Activated CD4-positive, CD25-positive, alpha-beta regulatory T cell treated with anti-CD3 and anti-CD28 coated beads, Interleukin-2, amount 50 U/mL, for 72 hours (primary cell): Measurements from ENCODE around the gene FGD4.

Experiments used
- DNase-seq: peaks from one replicate; pipeline ENCODE4 v3.0.0; 2021

Gene FGD4

DNA sequence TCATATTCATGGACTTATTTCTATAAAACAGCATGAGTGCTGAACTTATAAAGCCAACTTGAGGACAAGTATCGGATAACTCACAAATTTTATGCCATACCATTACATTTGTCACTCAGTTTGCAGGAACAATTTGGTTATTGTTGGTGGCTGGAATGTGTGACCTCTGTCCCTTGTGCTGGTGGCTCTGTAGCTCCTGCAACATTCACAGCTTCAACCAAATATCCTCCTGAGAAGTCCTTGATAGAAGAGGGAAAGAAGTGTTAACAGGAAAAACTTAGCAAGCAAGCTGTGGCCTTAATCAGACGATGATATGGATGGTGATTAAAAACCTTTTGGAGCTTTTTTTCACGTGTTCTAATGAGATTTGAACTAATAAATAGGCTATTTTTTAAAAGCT is 218.8 kb downstream of the FGD4 start:
- DNase-seq, result no peak

GRCh38 chr12:32627976-32628375 is 228.6 kb downstream of the FGD4 start:
- no peak for DNase-seq

- DNase-seq, result no peak
Measured at GRCh38 chr12:32641287-32641901, 242.0 kb downstream of the FGD4 start.

- no peak for DNase-seq
Measured at GRCh38 chr12:32644431-32644830, 245.1 kb downstream of the FGD4 start.

- DNase-seq, result no peak
Measured at GRCh38 chr12:32647275-32647674, 247.9 kb downstream of the FGD4 start.

DNA sequence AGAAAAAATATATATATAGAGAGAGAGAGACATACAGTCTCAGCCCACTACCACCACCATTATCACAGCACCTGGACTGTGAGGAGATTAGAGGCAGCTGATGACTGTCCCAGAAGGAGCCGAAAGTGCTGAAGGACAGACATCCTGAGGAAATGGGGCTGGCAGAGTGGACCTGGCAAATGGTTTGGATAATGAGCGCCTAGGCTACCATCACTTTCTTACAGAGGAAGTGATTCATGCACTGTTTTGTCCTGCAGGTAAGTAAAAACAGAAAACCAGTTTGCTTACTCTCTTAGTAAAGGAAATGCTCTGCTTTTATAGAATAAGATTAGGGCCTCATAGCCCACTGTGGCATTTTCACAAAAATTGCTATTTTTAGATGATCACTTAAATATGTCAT is 251.2 kb downstream of the FGD4 start:
- no peak for DNase-seq

DNA sequence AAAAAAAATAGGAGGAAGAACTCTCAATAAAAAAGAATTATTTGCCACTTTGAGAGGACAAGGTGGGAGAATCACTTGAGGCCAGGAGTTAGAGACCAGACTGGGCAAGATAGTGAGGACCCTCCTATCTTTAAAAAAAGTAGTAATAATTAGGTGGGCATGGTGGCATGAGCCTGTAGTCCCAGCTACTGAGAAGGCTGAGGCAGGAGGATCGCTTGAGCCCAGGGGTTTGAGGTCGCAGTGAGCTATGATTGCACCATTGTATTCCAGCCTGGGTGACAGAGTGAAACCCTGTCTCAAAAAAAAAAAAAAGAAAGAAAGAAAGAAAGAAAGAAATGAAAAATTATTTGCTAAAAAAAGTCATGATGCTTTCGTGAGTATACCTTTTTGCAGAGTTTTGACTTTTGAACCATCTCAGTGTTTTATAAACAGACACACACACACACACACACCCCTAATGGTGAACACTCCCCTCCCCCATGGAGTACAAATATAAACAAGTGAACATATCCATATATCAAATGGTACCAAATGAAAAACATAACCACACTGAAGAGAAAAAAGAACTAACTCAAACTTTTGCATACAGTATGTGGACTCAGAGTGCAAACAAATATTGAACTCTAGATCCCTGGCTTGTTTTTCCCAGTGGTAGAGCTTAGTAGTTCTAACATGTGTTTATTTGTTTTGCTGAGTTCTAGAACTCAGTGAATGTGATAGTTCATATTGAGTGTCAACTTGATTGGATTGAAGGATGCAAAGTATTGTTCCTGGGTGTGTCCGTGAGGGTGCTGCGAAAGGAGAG is 252.0 kb downstream of the FGD4 start:
- no peak for DNase-seq

DNA sequence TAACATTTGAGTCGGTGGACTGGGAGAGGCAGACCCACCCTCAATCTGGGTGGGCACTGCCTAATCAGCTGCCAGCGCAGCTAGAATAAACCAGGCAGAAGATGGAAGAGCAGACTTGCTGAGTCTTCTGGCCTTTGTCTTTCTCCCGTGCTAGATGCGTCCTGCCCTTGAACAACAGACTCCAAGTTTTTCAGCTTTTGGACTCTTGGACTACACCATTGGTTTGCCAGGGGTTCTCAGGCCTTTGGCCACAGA is 252.5 kb downstream of the FGD4 start:
- no peak for DNase-seq

GRCh38 chr12:32659908-32660440 is 260.6 kb downstream of the FGD4 start:
- no peak for DNase-seq

DNA sequence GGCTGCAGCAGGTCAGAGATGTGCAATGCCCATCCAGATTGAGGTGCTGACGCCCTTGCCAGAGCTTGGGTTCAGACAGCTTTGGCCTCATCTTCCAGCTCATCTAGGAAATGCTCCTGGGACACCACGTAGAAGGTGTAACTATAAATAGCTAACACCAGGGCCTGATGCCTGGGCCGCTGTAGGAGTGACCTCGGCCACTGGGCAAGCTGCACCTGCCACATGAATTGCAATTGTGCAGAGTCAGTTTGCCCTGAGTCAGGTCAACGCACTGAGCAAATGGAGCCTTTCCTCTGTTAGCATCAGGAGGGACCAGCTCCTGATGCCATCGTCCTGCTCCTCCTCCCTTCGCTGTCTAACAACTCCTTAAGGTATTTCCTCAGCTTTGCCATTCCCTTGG is 262.3 kb downstream of the FGD4 start:
- no peak for DNase-seq

- no peak for DNase-seq
Measured at GRCh38 chr12:32662665-32663064, 263.3 kb downstream of the FGD4 start.

GRCh38 chr12:32666018-32666417 is 266.7 kb downstream of the FGD4 start:
- DNase-seq, result no peak

- no peak for DNase-seq
Measured at GRCh38 chr12:32669584-32669983, 270.2 kb downstream of the FGD4 start.

DNA sequence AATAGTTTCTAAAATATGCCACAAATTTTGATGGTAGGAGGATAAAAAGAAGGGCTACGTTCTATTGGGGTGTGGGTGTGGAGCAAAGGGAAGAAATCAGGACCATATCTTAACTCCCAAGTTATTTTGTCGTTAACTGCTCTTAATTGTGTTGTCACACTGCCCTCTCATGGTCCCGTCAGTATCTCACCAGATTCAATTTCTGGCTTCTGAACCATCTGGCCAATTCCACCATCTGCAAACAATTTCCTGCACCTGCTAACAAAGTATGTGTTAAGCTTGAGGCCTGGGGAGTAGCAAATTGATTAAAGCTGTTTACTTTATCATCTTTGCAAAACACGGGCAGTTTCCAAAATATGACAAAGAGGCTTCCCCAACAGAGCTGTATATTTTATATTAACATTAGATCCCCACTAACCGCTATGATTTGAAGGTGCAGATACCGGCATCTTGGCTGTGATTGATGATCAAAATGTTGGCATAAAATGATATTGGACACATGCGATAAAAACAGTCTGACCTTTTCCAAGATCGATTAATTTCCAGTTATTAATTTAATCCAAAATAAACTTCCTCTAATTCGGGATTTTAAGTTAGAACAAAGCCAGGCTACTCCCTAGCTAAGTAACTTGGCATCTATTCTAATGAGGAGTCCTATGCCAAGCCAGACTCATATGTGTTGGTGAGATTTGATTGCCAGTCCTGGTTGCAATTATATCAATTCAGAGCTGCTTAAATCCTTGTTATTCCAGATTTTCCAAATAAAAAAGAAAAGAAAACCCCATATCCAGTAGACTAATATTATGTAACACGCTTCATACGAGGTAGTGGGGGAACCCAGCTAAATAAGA is 272.8 kb downstream of the FGD4 start:
- DNase-seq, result no peak

- DNase-seq, result peak; percentile 89
Measured at GRCh38 chr12:32679091-32679919, 279.9 kb downstream of the FGD4 start, which contains the start of gene DNM1L. DNM1L (plus strand) TSS chr12:32679301; CDS start chr12:32679364, 63 bp downstream.

- DNase-seq, result no peak
Measured at GRCh38 chr12:32679920-32680237, 280.5 kb downstream of the FGD4 start.

- DNase-seq, result no peak
Measured at GRCh38 chr12:32680787-32681186, 281.4 kb downstream of the FGD4 start.

- no peak for DNase-seq
Measured at GRCh38 chr12:32681272-32681671, 281.9 kb downstream of the FGD4 start.

- DNase-seq, result no peak
Measured at GRCh38 chr12:32686340-32686739, 287.0 kb downstream of the FGD4 start.

DNA sequence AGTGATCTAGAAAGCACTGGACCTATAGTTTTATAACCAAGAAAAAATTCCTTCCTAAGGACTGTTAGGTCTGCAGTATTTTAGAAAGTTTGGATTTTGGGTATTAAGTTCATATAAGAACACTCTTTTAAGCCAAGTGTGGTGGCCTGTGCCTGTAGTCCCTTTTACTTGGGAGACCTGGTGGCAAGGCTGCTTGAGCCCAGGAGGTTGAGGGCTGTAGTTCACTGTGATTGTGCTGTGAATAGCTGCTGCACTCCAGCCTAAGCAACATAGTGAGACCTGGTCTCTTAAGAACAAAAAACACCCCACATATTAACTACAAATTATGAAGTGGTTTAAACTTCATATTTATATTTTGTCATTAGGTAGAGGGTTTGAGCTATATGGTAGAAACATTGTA is 289.4 kb downstream of the FGD4 start:
- DNase-seq, result no peak

DNA sequence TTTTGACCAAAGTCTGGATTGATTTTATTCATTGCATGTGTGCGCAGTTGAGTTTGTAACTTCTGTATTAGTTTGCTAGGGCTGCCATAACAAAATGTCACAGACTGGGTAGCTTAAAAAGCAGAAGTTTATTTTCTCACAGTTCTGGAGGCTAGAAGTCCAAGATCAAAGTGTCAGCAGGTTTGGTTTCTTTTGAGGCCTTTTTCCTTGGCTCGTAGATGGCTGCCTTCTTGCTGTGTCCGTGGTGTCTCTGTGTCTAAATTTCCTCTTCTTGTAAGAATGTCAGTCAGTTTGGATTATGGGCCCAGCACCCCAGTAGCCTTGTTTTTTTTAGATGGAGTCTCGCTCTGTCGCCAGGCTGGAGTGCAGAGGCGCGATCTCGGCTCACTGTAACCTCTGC is 291.6 kb downstream of the FGD4 start:
- DNase-seq, result no peak

DNA sequence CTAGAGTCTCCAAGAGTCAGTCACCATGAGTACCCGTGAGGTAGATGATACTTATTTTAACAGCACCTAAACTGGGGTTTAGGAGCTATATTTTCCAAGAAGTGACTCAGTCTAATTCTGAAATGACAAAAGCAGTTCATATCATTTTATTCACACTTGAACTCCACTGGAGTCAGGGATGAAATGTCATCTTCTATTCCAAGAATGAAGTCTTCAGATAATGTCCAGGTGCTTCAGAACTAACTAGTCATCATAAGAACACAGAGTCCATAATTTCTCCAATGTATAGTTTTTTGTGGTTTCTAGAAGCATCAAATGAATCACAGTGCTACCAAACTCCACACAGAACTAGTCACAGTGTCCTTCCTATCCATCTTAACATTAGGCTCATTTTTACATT is 293.0 kb downstream of the FGD4 start:
- DNase-seq, result no peak

GRCh38 chr12:32693036-32693435 is 293.7 kb downstream of the FGD4 start:
- DNase-seq, result no peak
